ENCODE data around the gene CAMK2D. TPM values are rescaled to one million over a fixed set of nuclear protein-coding genes. Genes with fewer than 3 reads are reported as not detected.

The CAMK2D gene
- total and polyA plus RNA-seq, 2 donors (not counting 1 experiment from before 2014, with no cell fraction given), result 120 to 262 TPM

GRCh38 chr4:113444386-113444785, 317.2 kb downstream of the CAMK2D start:
- Histone ChIP-seq H3K9ac (ENCODE audit: insufficient read depth, low read length) (no peak overlapping the region), H3K36me3 (ENCODE audit: control insufficient read depth, insufficient read depth, low read length) (no peaks in the 10 kb centered on the region), H2AFZ (ENCODE audit: low read length) (no peak overlapping the region), H3K27ac (ENCODE audit: insufficient read depth, low read length) (peak overlapping the region; percentile 2), H4K20me1 (ENCODE audit: control insufficient read depth, extremely low read depth, insufficient read depth, low read length) (no peaks in the 10 kb centered on the region), H3K27me3 (ENCODE audit: control insufficient read depth, insufficient read depth, low read length) (no peaks in the 10 kb centered on the region), H3K4me1 (ENCODE audit: control insufficient read depth, extremely low read depth, insufficient read depth, low read length) (peaks cover 3% of the 10 kb centered on the region), H3K4me2 (ENCODE audit: extremely low read depth, insufficient read depth, low read length) (peak overlapping the region; percentile 37), H3K9me3 (ENCODE audit: control insufficient read depth, insufficient read depth, low read depth, low read length) (no peaks in the 10 kb centered on the region), H3K4me3 (replicated peaks in 1 of 4; ENCODE audit: control extremely low read depth in 1 of 4, insufficient read depth in 1 of 4, low read depth in 3 of 4, low read length in 4 of 4) (no peak overlapping the region), H3K79me2 (ENCODE audit: control insufficient read depth, insufficient read depth, low read length) (no peaks in the 10 kb centered on the region)
- TF ChIP-seq CTCF (conservative IDR thresholded peaks at IDR 0.05 in 1 of 2, IDR thresholded peaks at IDR 0.05 in 1 of 2; ENCODE audit: low read depth in 1 of 2, low read length in 2 of 2) (no peak), EZH2 (IDR thresholded peaks at IDR 0.05; ENCODE audit: low read length, missing control alignments) (no peak)
- peak; percentile 85 to 90 for DNase-seq (ENCODE audit: low read depth in 2 of 2)

- TF ChIP-seq EZH2 (IDR thresholded peaks at IDR 0.05; ENCODE audit: low read length, missing control alignments) (no peak), CTCF (conservative IDR thresholded peaks at IDR 0.05 in 1 of 2, IDR thresholded peaks at IDR 0.05 in 1 of 2; ENCODE audit: low read depth in 1 of 2, low read length in 2 of 2) (no peak)
Measured at GRCh38 chr4:113442826-113443225, 318.7 kb downstream of the CAMK2D start.

GRCh38 chr4:113440371-113440770, 321.2 kb downstream of the CAMK2D start:
- Histone ChIP-seq H3K4me1 (ENCODE audit: control insufficient read depth, extremely low read depth, insufficient read depth, low read length) (peaks cover 10% of the 10 kb centered on the region), H3K27ac (ENCODE audit: insufficient read depth, low read length) (no peak overlapping the region), H4K20me1 (ENCODE audit: control insufficient read depth, extremely low read depth, insufficient read depth, low read length) (no peaks in the 10 kb centered on the region), H3K9me3 (ENCODE audit: control insufficient read depth, insufficient read depth, low read depth, low read length) (no peaks in the 10 kb centered on the region), H3K27me3 (ENCODE audit: control insufficient read depth, insufficient read depth, low read length) (no peaks in the 10 kb centered on the region), H3K4me3 (replicated peaks in 1 of 4; ENCODE audit: control extremely low read depth in 1 of 4, insufficient read depth in 1 of 4, low read depth in 3 of 4, low read length in 4 of 4) (no peak overlapping the region), H2AFZ (ENCODE audit: low read length) (no peak overlapping the region), H3K36me3 (ENCODE audit: control insufficient read depth, insufficient read depth, low read length) (no peaks in the 10 kb centered on the region), H3K79me2 (ENCODE audit: control insufficient read depth, insufficient read depth, low read length) (no peaks in the 10 kb centered on the region), H3K4me2 (ENCODE audit: extremely low read depth, insufficient read depth, low read length) (no peak overlapping the region), H3K9ac (ENCODE audit: insufficient read depth, low read length) (no peak overlapping the region)
- peak in 1 of 2 donors; percentile 64 for DNase-seq (ENCODE audit: low read depth in 2 of 2)
- TF ChIP-seq EZH2 (IDR thresholded peaks at IDR 0.05; ENCODE audit: low read length, missing control alignments) (no peak), CTCF (conservative IDR thresholded peaks at IDR 0.05 in 1 of 2, IDR thresholded peaks at IDR 0.05 in 1 of 2; ENCODE audit: low read depth in 1 of 2, low read length in 2 of 2) (no peak)

More at GRCh38 chr4:113442826-113443225, 318.7 kb downstream of the CAMK2D start:
- no peaks in the 10 kb centered on the region for H3K36me3 ChIP-seq (ENCODE audit: control insufficient read depth, insufficient read depth, low read length)
- no peaks in the 10 kb centered on the region for H3K27me3 ChIP-seq (ENCODE audit: control insufficient read depth, insufficient read depth, low read length)
- H2AFZ ChIP-seq (ENCODE audit: low read length), result no peak overlapping the region
- no peaks in the 10 kb centered on the region for H3K79me2 ChIP-seq (ENCODE audit: control insufficient read depth, insufficient read depth, low read length)
- H3K4me1 ChIP-seq (ENCODE audit: control insufficient read depth, extremely low read depth, insufficient read depth, low read length), result peaks cover 3% of the 10 kb centered on the region
- no peak overlapping the region for H3K4me2 ChIP-seq (ENCODE audit: extremely low read depth, insufficient read depth, low read length)
- no peak overlapping the region for H3K4me3 ChIP-seq (replicated peaks in 1 of 4; ENCODE audit: control extremely low read depth in 1 of 4, insufficient read depth in 1 of 4, low read depth in 3 of 4, low read length in 4 of 4)
- DNase-seq (ENCODE audit: low read depth in 2 of 2), result peak in 1 of 2 donors; percentile 62
- H3K9ac ChIP-seq (ENCODE audit: insufficient read depth, low read length), result no peak overlapping the region
- no peaks in the 10 kb centered on the region for H4K20me1 ChIP-seq (ENCODE audit: control insufficient read depth, extremely low read depth, insufficient read depth, low read length)
- H3K9me3 ChIP-seq (ENCODE audit: control insufficient read depth, insufficient read depth, low read depth, low read length), result no peaks in the 10 kb centered on the region
- H3K27ac ChIP-seq (ENCODE audit: insufficient read depth, low read length), result no peak overlapping the region

Data from fibroblast of lung (primary cell).